Activated CD4-positive, alpha-beta T cell treated with anti-CD3 and anti-CD28 coated beads for 36 hours (primary cell): Measurements from ENCODE around the gene GALC. TPM values are rescaled to one million over a fixed set of nuclear protein-coding genes. Genes with fewer than 3 reads are reported as not detected.
"Not testable (repeated sequence)": the region's sequence is repeated elsewhere in the genome, so short reads cannot be mapped to it uniquely, and the experiment has no call there.

Source experiments
- ATAC-seq: fragments of 200-7000 bp; cut with Tn5 transposase; one replicate; pipeline ENCODE4 v1.10.0; 2021; ENCODE audit warnings: mild to moderate bottlenecking, moderate library complexity
- CTCF ChIA-PET: fragments of 350-600 bp; sonication (Branson Sonifier 250); formaldehyde crosslinking; loops from one replicate; lab custom pipeline; 2021; ENCODE audit warnings: antibody characterized with exemption; lab: Charles Lee
- POLR2A ChIA-PET: fragments of 350-600 bp; sonication (Branson Sonifier 250); formaldehyde crosslinking; loops from one replicate; lab custom pipeline; 2021; ENCODE audit warnings: antibody characterized with exemption, inconsistent platforms; lab: Charles Lee
- DNase-seq: peaks from one replicate; pipeline ENCODE4 v3.0.0-alpha.2; 2020
- H3K27ac Mint-ChIP-seq: one replicate; pipeline ENCODE4 v1.8.0; 2021; ENCODE audit warnings: mixed read lengths
- H3K27me3 Mint-ChIP-seq: one replicate; pipeline ENCODE4 v1.8.0; 2021; ENCODE audit warnings: mixed read lengths
- H3K36me3 Mint-ChIP-seq: one replicate; pipeline ENCODE4 v1.8.0; 2021; ENCODE audit warnings: low read depth, mixed read lengths
- H3K4me1 Mint-ChIP-seq: one replicate; pipeline ENCODE4 v1.8.0; 2021; ENCODE audit warnings: mixed read lengths
- H3K4me3 Mint-ChIP-seq: one replicate; pipeline ENCODE4 v1.8.0; 2021; ENCODE audit warnings: mild to moderate bottlenecking, moderate library complexity, mixed read lengths
- H3K9me3 Mint-ChIP-seq: one replicate; pipeline ENCODE4 v1.8.0; 2021; ENCODE audit warnings: low read depth, mixed read lengths
- intact Hi-C, 2 experiments: fragments of 100-400 bp; cut with DNase I in 1 of 2; cut with micrococcal nuclease in 1 of 2; formaldehyde crosslinking; loops; one replicate each; pipeline versions ENCODE4 v1.14.2 to v1.15.1; 2022 to 2024; cut with DNase I, micrococcal nuclease
- total RNA-seq, 2 experiments: library from RNA; stranded (reverse); gene quantifications; one replicate each; pipeline ENCODE4 v1.2.3, GENCODE V29; 2021

GALC gene
- total RNA-seq, 2 experiments from 2014 or later, result 10.3 to 10.8 TPM

GRCh38 chr14:88025313-88025712 lies 32.3 kb upstream of the GALC start:
- intact Hi-C loops, result no loop called here
- POLR2A ChIA-PET, result no interaction called here
- Mint-ChIP-seq H3K36me3 (no peaks in the 10 kb centered on the region), H3K4me3 (no peak overlapping the region), H3K4me1 (peaks cover 65% of the 10 kb centered on the region), H3K9me3 (no peaks in the 10 kb centered on the region), H3K27me3 (no peaks in the 10 kb centered on the region), H3K27ac (no peak overlapping the region)
- CTCF ChIA-PET, result interaction anchor here (1.2 to 1.7 kb wide), 2 partner anchors 11 to 33 kb away, joined by 3 to 9 read pairs; partner anchors contain the start of gene GALC
- ATAC-seq, result no peak
- no peak for DNase-seq

GRCh38 chr14:88024252-88025086 lies 31.5 kb upstream of the GALC start:
- H3K27ac Mint-ChIP-seq, H3K9me3 Mint-ChIP-seq, CTCF ChIA-PET, intact Hi-C loops, H3K27me3 Mint-ChIP-seq, H3K4me3 Mint-ChIP-seq, POLR2A ChIA-PET, DNase-seq, H3K36me3 Mint-ChIP-seq, ATAC-seq: not testable (repeated sequence)
- H3K4me1 Mint-ChIP-seq, result peaks cover 63% of the 10 kb centered on the region

GRCh38 chr14:88023658-88024187 lies 30.7 kb upstream of the GALC start:
- peak; percentile 57 for ATAC-seq
- H3K9me3 Mint-ChIP-seq, result no peaks in the 10 kb centered on the region
- no peak overlapping the region for H3K4me3 Mint-ChIP-seq
- ChIA-PET CTCF (no interaction called here), POLR2A (no interaction called here)
- DNase-seq, result no peak
- no peaks in the 10 kb centered on the region for H3K27me3 Mint-ChIP-seq
- peaks cover 4% of the 10 kb centered on the region for H3K36me3 Mint-ChIP-seq
- H3K27ac Mint-ChIP-seq, result peak overlapping the region; percentile 25
- intact Hi-C loops, result no loop called here
- H3K4me1 Mint-ChIP-seq, result peaks cover 60% of the 10 kb centered on the region

GRCh38 chr14:88017535-88017934 lies 24.6 kb upstream of the GALC start:
- ATAC-seq (peak; percentile 42), DNase-seq (no peak)
- peaks cover 25% of the 10 kb centered on the region for H3K36me3 Mint-ChIP-seq
- no peaks in the 10 kb centered on the region for H3K27me3 Mint-ChIP-seq
- peaks cover 37% of the 10 kb centered on the region for H3K4me1 Mint-ChIP-seq
- intact Hi-C loops, result no loop called here
- no peak overlapping the region for H3K4me3 Mint-ChIP-seq
- ChIA-PET POLR2A (no interaction called here), CTCF (interaction anchor here (2.5 kb wide), 1 partner anchor 72 kb away, joined by 11 read pairs; no protein-coding TSS in a partner anchor)
- no peak overlapping the region for H3K27ac Mint-ChIP-seq
- no peaks in the 10 kb centered on the region for H3K9me3 Mint-ChIP-seq

- H3K36me3 Mint-ChIP-seq, result peaks cover 32% of the 10 kb centered on the region
- intact Hi-C loops, result no loop called here
- DNase-seq, result no peak
- POLR2A ChIA-PET, result no interaction called here
- H3K27me3 Mint-ChIP-seq, result no peaks in the 10 kb centered on the region
- no peak for ATAC-seq
- peaks cover 45% of the 10 kb centered on the region for H3K4me1 Mint-ChIP-seq
- CTCF ChIA-PET, result interaction anchor here (1.0 to 3.2 kb wide), 3 partner anchors 22 to 71 kb away, joined by 3 to 26 read pairs (median 11); partner anchors contain the start of gene GALC
- H3K27ac Mint-ChIP-seq, result no peak overlapping the region
- H3K9me3 Mint-ChIP-seq, result no peaks in the 10 kb centered on the region
- no peak overlapping the region for H3K4me3 Mint-ChIP-seq
These were observed 23.8 kb upstream of the GALC start for GRCh38 chr14:88016768-88017167.

GRCh38 chr14:88013750-88014349 lies 20.9 kb upstream of the GALC start:
- no peak overlapping the region for H3K27ac Mint-ChIP-seq
- CTCF ChIA-PET, result interaction anchor here (0.6 to 3.2 kb wide), 17 partner anchors 12 to 1416 kb away, joined by 3 to 26 read pairs (median 4); partner anchors contain the start of gene GALC
- ATAC-seq, result peak; percentile 58
- H3K27me3 Mint-ChIP-seq, result no peaks in the 10 kb centered on the region
- H3K4me3 Mint-ChIP-seq, result no peak overlapping the region
- H3K9me3 Mint-ChIP-seq, result no peaks in the 10 kb centered on the region
- H3K4me1 Mint-ChIP-seq, result peaks cover 63% of the 10 kb centered on the region
- intact Hi-C loops, result loop anchor here in 1 of 2 experiments (2.0 kb wide), 1 partner anchor 155 kb away; no protein-coding TSS in a partner anchor
- POLR2A ChIA-PET, result no interaction called here
- peak; percentile 50 for DNase-seq
- peaks cover 53% of the 10 kb centered on the region for H3K36me3 Mint-ChIP-seq

GRCh38 chr14:88012495-88012894 lies 19.5 kb upstream of the GALC start:
- ChIA-PET POLR2A (no interaction called here), CTCF (interaction anchor here (1.0 kb wide), 1 partner anchor 14 kb away, joined by 3 read pairs; no protein-coding TSS in a partner anchor)
- ATAC-seq (no peak), DNase-seq (no peak)
- intact Hi-C loops, result loop anchor here in 1 of 2 experiments (2.0 kb wide), 1 partner anchor 156 kb away; no protein-coding TSS in a partner anchor
- H3K4me3 Mint-ChIP-seq, result no peak overlapping the region
- H3K27ac Mint-ChIP-seq, result no peak overlapping the region
- peaks cover 58% of the 10 kb centered on the region for H3K36me3 Mint-ChIP-seq
- no peaks in the 10 kb centered on the region for H3K27me3 Mint-ChIP-seq
- H3K9me3 Mint-ChIP-seq, result no peaks in the 10 kb centered on the region
- peaks cover 65% of the 10 kb centered on the region for H3K4me1 Mint-ChIP-seq

GRCh38 chr14:88010331-88010730 lies 17.3 kb upstream of the GALC start:
- Mint-ChIP-seq H3K27me3 (no peaks in the 10 kb centered on the region), H3K9me3 (no peaks in the 10 kb centered on the region), H3K4me1 (peaks cover 63% of the 10 kb centered on the region), H3K4me3 (no peak overlapping the region), H3K36me3 (peaks cover 57% of the 10 kb centered on the region), H3K27ac (peak overlapping the region; percentile 48)
- ChIA-PET POLR2A (no interaction called here), CTCF (interaction anchor here (1.8 kb wide), 1 partner anchor 10 kb away, joined by 4 read pairs; no protein-coding TSS in a partner anchor)
- intact Hi-C loops, result no loop called here
- ATAC-seq, result no peak
- DNase-seq, result no peak

GRCh38 chr14:88009486-88009885 lies 16.5 kb upstream of the GALC start:
- CTCF ChIA-PET, result interaction anchor here (0.6 to 1.8 kb wide), 4 partner anchors 9 to 64 kb away, joined by 3 to 5 read pairs (median 4); no protein-coding TSS in a partner anchor
- no peak overlapping the region for H3K4me3 Mint-ChIP-seq
- H3K36me3 Mint-ChIP-seq, result peaks cover 57% of the 10 kb centered on the region
- DNase-seq (no peak), ATAC-seq (no peak)
- H3K27ac Mint-ChIP-seq, result peak overlapping the region; percentile 92
- H3K9me3 Mint-ChIP-seq, result no peaks in the 10 kb centered on the region
- peaks cover 65% of the 10 kb centered on the region for H3K4me1 Mint-ChIP-seq
- POLR2A ChIA-PET, result no interaction called here
- intact Hi-C loops, result loop anchor here (5.0 to 10.0 kb wide), 8 partner anchors 38 to 1948 kb away; partner anchors contain the start of genes ZC3H14 (in 2 of the 2), EML5 (in 1 of the 2) and TDP1 (in 1 of the 2)
- no peaks in the 10 kb centered on the region for H3K27me3 Mint-ChIP-seq

GRCh38 chr14:88008039-88008742 lies 15.2 kb upstream of the GALC start:
- H3K4me3 Mint-ChIP-seq, result peak overlapping the region; percentile 82
- ATAC-seq, result no peak
- H3K27ac Mint-ChIP-seq, result peak overlapping the region; percentile 92
- CTCF ChIA-PET, result interaction anchor here (0.6 to 1.2 kb wide), 2 partner anchors 21 to 22 kb away, joined by 3 read pairs; no protein-coding TSS in a partner anchor
- POLR2A ChIA-PET, result no interaction called here
- peaks cover 51% of the 10 kb centered on the region for H3K36me3 Mint-ChIP-seq
- DNase-seq, result no peak
- no peaks in the 10 kb centered on the region for H3K9me3 Mint-ChIP-seq
- H3K4me1 Mint-ChIP-seq, result peaks cover 67% of the 10 kb centered on the region
- intact Hi-C loops, result loop anchor here (5.0 to 10.0 kb wide), 8 partner anchors 39 to 1949 kb away; partner anchors contain the start of genes ZC3H14 (in 2 of the 2), EML5 (in 1 of the 2) and TDP1 (in 1 of the 2)
- H3K27me3 Mint-ChIP-seq, result no peaks in the 10 kb centered on the region
